K562 (cell line): Measurements from ENCODE around the gene KAZN. TPM values are rescaled to one million over a fixed set of nuclear protein-coding genes. Genes with fewer than 3 reads are reported as not detected.

Source experiments
- ATAC-seq: fragments of 200-7000 bp; cut with Tn5 transposase; 3 replicates; pipeline ENCODE4 v1.9.1; 2020; ENCODE audit warnings: moderate library complexity
- BruUV-seq: library from RNA; stranded (reverse); fragments of 400-500 nt; replicated peaks from 2 replicates; lab custom pipeline; 2021; lab: Mats Ljungman, UMichigan
- CTCF ChIA-PET: fragments of 300-600 bp; formaldehyde crosslinking; extraction: SDS; loops from one replicate; lab custom pipeline; 2021; ENCODE audit warnings: low intra/inter-chr PET ratio; lab: Yijun Ruan, JAX
- POLR2A ChIA-PET: fragments of 300-600, 350-650 bp; sonication (Branson Sonifier 250); formaldehyde crosslinking; extraction: SDS; loops from one replicate; lab custom pipeline; 2021; ENCODE audit warnings: antibody characterized with exemption, inconsistent platforms; lab: Yijun Ruan, JAX
- DNase-seq, 4 experiments: peaks; one replicate each; pipeline versions ENCODE4 v3.0.0 to v3.0.0-alpha.2; 2011 to 2018; ENCODE audit warnings: low spot score in 3 of 4, mixed read lengths in 3 of 4; ENCODE audit errors: extremely low read depth in 1 of 4
- FAIRE-seq: peaks from 2 replicates; lab custom pipeline; 2011; peaks lifted over from hg19 to GRCh38; lab: Jason Lieb, UNC
- H2AFZ ChIP-seq: 2 replicates; pipeline ENCODE4 v1.6.0; 2011; ENCODE audit warnings: low read depth, low read length, control low read depth, inconsistent platforms
- H3K27ac ChIP-seq: fragments of 200-600 bp; 3 replicates; pipeline ENCODE4 v1.8.0; 2011; ENCODE audit warnings: low read depth, mild to moderate bottlenecking, control low read depth, inconsistent platforms, low read length, moderate library complexity, mixed read lengths; ENCODE audit errors: extremely low read depth
- H3K27me3 ChIP-seq, 2 experiments: fragments of 300-600 bp in 1 of 2; 2 replicates in 1 of 2; 3 replicates in 1 of 2; pipeline versions ENCODE4 v1.6.0 to v1.8.0; 2011; ENCODE audit warnings: inconsistent platforms in 2 of 2, low read length in 2 of 2, mild to moderate bottlenecking in 1 of 2, mixed read lengths in 1 of 2, moderate library complexity in 1 of 2; ENCODE audit not compliant: control insufficient read depth in 2 of 2, insufficient read depth in 2 of 2
- H3K36me3 ChIP-seq: fragments of 300-600 bp; 3 replicates; pipeline ENCODE4 v1.8.0; 2011; ENCODE audit warnings: mild to moderate bottlenecking, low read length, inconsistent platforms; ENCODE audit not compliant: control insufficient read depth, insufficient read depth
- H3K4me1 ChIP-seq, 2 experiments: fragments of 200-600 bp in 1 of 2; replicated peaks in 1 of 2; 2 replicates in 1 of 2; 3 replicates in 1 of 2; pipeline versions ENCODE4 v1.5.1 to v1.8.0; 2011; ENCODE audit warnings: inconsistent platforms in 2 of 2, low read length in 2 of 2, mild to moderate bottlenecking in 1 of 2, mixed read lengths in 1 of 2, moderate library complexity in 1 of 2; ENCODE audit not compliant: control insufficient read depth in 2 of 2, insufficient read depth in 2 of 2
- H3K4me2 ChIP-seq: 2 replicates; pipeline ENCODE4 v1.6.1; 2011; ENCODE audit warnings: low read length, control low read depth, inconsistent platforms, mixed read lengths; ENCODE audit not compliant: insufficient read depth
- H3K4me3 ChIP-seq: fragments of 200-600 bp; sonication (generic), shearing (Covaris generic); 2 replicates; pipeline ENCODE4 v1.5.1; 2016; ENCODE audit warnings: control low read depth, inconsistent platforms
- H3K79me2 ChIP-seq: fragments of 200-600 bp; 3 replicates; pipeline ENCODE4 v1.8.0; 2011; ENCODE audit warnings: low read length, inconsistent platforms; ENCODE audit not compliant: control insufficient read depth, insufficient read depth
- H3K9ac ChIP-seq, 2 experiments: 2 replicates each; pipeline versions ENCODE4 v1.6.0 to v1.6.1; 2011; ENCODE audit warnings: low read depth in 2 of 2, low read length in 2 of 2, control low read depth in 1 of 2, inconsistent platforms in 1 of 2, mild to moderate bottlenecking in 1 of 2, mixed read lengths in 1 of 2; ENCODE audit not compliant: insufficient read depth in 1 of 2
- H3K9me1 ChIP-seq: one replicate; pipeline ENCODE4 v1.6.0; 2011; ENCODE audit warnings: inconsistent platforms, mild to moderate bottlenecking, low read length, moderate library complexity; ENCODE audit not compliant: control insufficient read depth, insufficient read depth
- H3K9me3 ChIP-seq: replicated peaks from 2 replicates; pipeline ENCODE4 v1.5.1; 2011; ENCODE audit warnings: low read depth, low read length, inconsistent platforms; ENCODE audit not compliant: control insufficient read depth, insufficient read depth
- H4K20me1 ChIP-seq: replicated peaks from 2 replicates; pipeline ENCODE4 v1.6.1; 2011; ENCODE audit warnings: low read length, inconsistent platforms, mixed read lengths; ENCODE audit not compliant: control insufficient read depth, insufficient read depth
- C11orf30 ChIP-seq: fragments of 450-650 bp; IDR thresholded peaks from 2 replicates; pipeline ENCODE4 v1.6.1; 2016; ENCODE audit warnings: low read depth, mild to moderate bottlenecking
- POLR2AphosphoS2 ChIP-seq: IDR thresholded peaks from 2 replicates; pipeline ENCODE4 v1.6.1; 2012; ENCODE audit warnings: low read length, improper control_type of control experiment
- ZBTB34 ChIP-seq: fragments of 250-450 bp; sonication (Bioruptor Pico); IDR thresholded peaks from 2 replicates; pipeline ENCODE4 v1.8.0; 2021; ENCODE audit warnings: mild to moderate bottlenecking, moderate library complexity
- ZNF316 ChIP-seq: fragments of 450-650 bp; IDR thresholded peaks from 2 replicates; pipeline ENCODE4 v1.6.1; 2016
- WGBS: fragments of 100-300 bp; shearing (Covaris generic); methylation state at CpG from one replicate; pipeline ENCODE4 v1.1.6; 2016; ENCODE audit warnings: low coverage, mixed read lengths; ENCODE audit not compliant: insufficient coverage; ENCODE audit errors: missing lambda C conversion rate; 5-methylcytosine and 5-hydroxymethylcytosine counted together
- in situ Hi-C: fragments of 300-500 bp; cut with MboI; formaldehyde crosslinking; loops from 4 replicates; pipeline ENCODE4 v1.15.0; 2018; ENCODE audit warnings: inconsistent platforms, mixed read lengths
- intact Hi-C: fragments of 100-400 bp; cut with micrococcal nuclease; formaldehyde crosslinking; loops from 2 replicates; pipeline ENCODE4 v1.14.2; 2022
- polyA plus RNA-seq, 8 experiments: library from polyadenylated mRNA; depleted of rRNA in 4 of 8; stranded (reverse) in 5 of 8; unstranded in 3 of 8; fragments of >200 nt; fragmentation: Nextera tagmentation in 2 of 8; fragmentation: Illumina TruSeq in 1 of 8; extraction: Ambion mirVana in 2 of 8; extraction: Trizol in 1 of 8; gene quantifications; 2 replicates each; pipeline versions ENCODE4 v1.2.1 to v1.2.3, GENCODE V29; 2011 to 2014; ENCODE audit warnings: inconsistent platforms in 1 of 8, missing spikeins in 1 of 8
- total RNA-seq, 7 experiments: library from RNA; depleted of rRNA in 6 of 7; stranded (reverse); fragments of >200 nt in 6 of 7; fragmentation: Illumina TruSeq in 2 of 7; extraction: Trizol in 2 of 7; gene quantifications; 2 replicates each; pipeline versions ENCODE4 v1.2.1 to v1.2.3, GENCODE V29; 2011 to 2021; ENCODE audit warnings: low replicate concordance in 1 of 7

Gene KAZN
- total and polyA plus RNA-seq, 9 of the 15 experiments (the other 6 are each of a cell fraction or from before 2014, with no cell fraction given): 2.1 to 21.6 (median 5.4) TPM

GRCh38 chr1:14983277-14983676 is 384.8 kb downstream of the KAZN start (continued):
- TF ChIP-seq ZBTB34 (CRISPR knock-in tag): no peak

- Histone ChIP-seq H3K79me2 (no peaks in the 10 kb centered on the region), H4K20me1 (peaks cover 7% of the 10 kb centered on the region), H3K9ac (no peak overlapping the region), H3K27ac (no peak overlapping the region), H3K27me3 (no peaks in the 10 kb centered on the region), H3K4me3 (no peak overlapping the region), H3K4me2 (no peak overlapping the region), H2AFZ (no peak overlapping the region)
- 85% methylated on average over 8 of the region's 8 CpGs for WGBS
- DNase-seq: no peak
- no peak for ATAC-seq
- BruUV-seq: no TSS peak
- FAIRE-seq: no peak
- in situ Hi-C loops: no loop called here
- CTCF ChIA-PET: no interaction called here
- peak; percentile 17; the same call in 1 of the 2 replicates for TF ChIP-seq C11orf30
- no peak for TF ChIP-seq POLR2AphosphoS2
- peak; percentile 40; the same call in 1 of the 2 replicates for TF ChIP-seq ZNF316
- TF ChIP-seq, all 486 proteins: peak for 2
- Histone ChIP-seq H3K36me3 (no peaks in the 10 kb centered on the region), H3K9me1 (peaks cover 3% of the 10 kb centered on the region), H3K4me1 (peaks cover 0 to 6% of the 10 kb centered on the region in 2 experiments; a peak in 2 of 5 replicates), H3K9me3 (no peaks in the 10 kb centered on the region)
- POLR2A ChIA-PET: interaction anchor here (1.2 kb wide), 1 partner anchor 11 kb away, joined by 3 read pairs; no protein-coding TSS in a partner anchor
- intact Hi-C loops: no loop called here
Measured at GRCh38 chr1:14986168-14986567, 387.7 kb downstream of the KAZN start.
